Gastrocnemius medialis (tissue), 4 donors: ENCODE measurements around the gene KRT77. TPM values are rescaled to one million over a fixed set of nuclear protein-coding genes. Genes with fewer than 3 reads are reported as not detected.

Experiments
- ATAC-seq, 2 donors: fragments of 150-250 bp; one replicate each; pipeline ENCODE4 v1.9.1; 2016
- DNase-seq, 2 donors: peaks; one replicate each; pipeline ENCODE4 v3.0.0-alpha.2; 2019
- H3K27ac ChIP-seq, 4 donors: fragments of 200-600 bp; sonication (generic); 1 replicate in 1 of 4; 2 replicates in 3 of 4; pipeline ENCODE4 v1.5.1; 2016 to 2018; ENCODE audit warnings: mild to moderate bottlenecking in 2 of 4, moderate library complexity in 1 of 4
- H3K27me3 ChIP-seq, 3 donors: fragments of 200-600 bp; sonication (generic) in 2 of 3; 1 replicate in 1 of 3; 2 replicates in 2 of 3; pipeline versions ENCODE4 v1.5.1 to v1.6.0; 2016 to 2019; ENCODE audit warnings: mild to moderate bottlenecking in 1 of 3, moderate library complexity in 1 of 3
- H3K36me3 ChIP-seq, 2 donors: fragments of 200-600 bp; sonication (generic) in 1 of 2; one replicate each; pipeline ENCODE4 v1.5.1; 2017 to 2018
- H3K4me1 ChIP-seq, 2 donors: fragments of 200-600 bp; sonication (generic) in 1 of 2; one replicate each; pipeline ENCODE4 v1.5.1; 2016 to 2017; ENCODE audit warnings: mild to moderate bottlenecking in 2 of 2
- H3K4me3 ChIP-seq, 4 donors: fragments of 200-600 bp; sonication (generic) in 3 of 4; 1 replicate in 1 of 4; 2 replicates in 3 of 4; pipeline ENCODE4 v1.5.1; 2016 to 2019; ENCODE audit warnings: mild to moderate bottlenecking in 2 of 4
- H3K9me3 ChIP-seq, 3 donors: fragments of 200-600 bp; sonication (generic) in 2 of 3; 1 replicate in 1 of 3; 2 replicates in 2 of 3; pipeline ENCODE4 v1.5.1; 2016 to 2019
- CTCF ChIP-seq, 5 experiments: fragments of 450-650 bp in 3 of 5; fragments of 200-600 bp in 2 of 5; sonication (generic) in 2 of 5; IDR thresholded peaks in 4 of 5; conservative IDR thresholded peaks in 1 of 5; 1 replicate in 4 of 5; 2 replicates in 1 of 5; pipeline ENCODE4 v1.5.1; 2016 to 2019; ENCODE audit warnings: antibody characterized with exemption in 5 of 5, mild to moderate bottlenecking in 3 of 5, moderate library complexity in 3 of 5
- POLR2A ChIP-seq, 2 donors: fragments of 450-650 bp; IDR thresholded peaks; one replicate each; pipeline ENCODE4 v1.6.1; 2017; ENCODE audit warnings: antibody characterized with exemption in 2 of 2, mild to moderate bottlenecking in 2 of 2, moderate library complexity in 2 of 2
- in situ Hi-C, 4 donors: fragments of 200-750 bp; cut with MboI; loops; one replicate each; pipeline versions ENCODE4 v1.15.0 to v1.8.0; 2017; ENCODE audit warnings: low sequenced_read_pairs in 4 of 4
- intact Hi-C: fragments of 100-400 bp; cut with DNase I; formaldehyde crosslinking; loops from one replicate; pipeline ENCODE4 v1.15.1; 2023; ENCODE audit warnings: low total_unique reads
- total RNA-seq, 4 donors: library from RNA; depleted of rRNA; stranded (reverse); fragments of >200 nt; gene quantifications; one replicate each; pipeline versions ENCODE4 v1.1.0 to v1.2.3, GENCODE V29; 2016

The KRT77 gene
- total RNA-seq, 4 donors from 2014 or later: not detected

- DNase-seq: no peak
- in situ Hi-C loops (no loop called here), intact Hi-C loops (no loop called here)
- Histone ChIP-seq H3K27ac (no peak within 1 kb of the TSS), H3K4me3 (no peak within 1 kb of the TSS), H3K9me3 (no peaks in the 10 kb centered on the region), H3K36me3 (no peaks in the 10 kb centered on the region), H3K4me1 (no peaks in the 10 kb centered on the region), H3K27me3 (peaks cover 0 to under 1% (median 0%) of the 10 kb centered on the region in 3 donors)
- no peak for ATAC-seq
- no peak for TF ChIP-seq CTCF (IDR thresholded peaks at IDR 0.05 in 4 of 5, conservative IDR thresholded peaks at IDR 0.05 in 1 of 5)
- no peak for TF ChIP-seq POLR2A (IDR thresholded peaks at IDR 0.05)
These were observed 23.0 kb downstream of the KRT77 start, which contains the start of gene KRT1 for GRCh38 chr12:52680363-52680762. Gene KRT1 (minus strand): TSS chr12:52680407. CDS start chr12:52680348, 59 bp downstream.

- ATAC-seq (no peak), DNase-seq (no peak)
- TF ChIP-seq POLR2A (IDR thresholded peaks at IDR 0.05) (no peak), CTCF (IDR thresholded peaks at IDR 0.05 in 4 of 5, conservative IDR thresholded peaks at IDR 0.05 in 1 of 5) (no peak)
- no peaks in the 10 kb centered on the region for H3K4me1 ChIP-seq
- no peak overlapping the region for H3K4me3 ChIP-seq
- intact Hi-C loops (no loop called here), in situ Hi-C loops (no loop called here)
- no peaks in the 10 kb centered on the region for H3K36me3 ChIP-seq
- H3K27ac ChIP-seq: no peak overlapping the region
- no peaks in the 10 kb centered on the region for H3K9me3 ChIP-seq
- no peaks in the 10 kb centered on the region for H3K27me3 ChIP-seq
These were observed 23.4 kb downstream of the KRT77 start for GRCh38 chr12:52679875-52680274.

- Histone ChIP-seq H3K9me3 (no peaks in the 10 kb centered on the region), H3K4me1 (no peaks in the 10 kb centered on the region), H3K27ac (no peak overlapping the region), H3K4me3 (no peak overlapping the region), H3K36me3 (no peaks in the 10 kb centered on the region), H3K27me3 (peaks cover 0 to 4% (median 0%) of the 10 kb centered on the region in 3 donors)
- TF ChIP-seq CTCF (IDR thresholded peaks at IDR 0.05 in 4 of 5, conservative IDR thresholded peaks at IDR 0.05 in 1 of 5): no peak
- TF ChIP-seq POLR2A (IDR thresholded peaks at IDR 0.05): no peak
- DNase-seq: no peak
- intact Hi-C loops (no loop called here), in situ Hi-C loops (no loop called here)
- ATAC-seq: no peak
These were observed 25.7 kb downstream of the KRT77 start for GRCh38 chr12:52677671-52678070.

GRCh38 chr12:52677126-52677525, 26.2 kb downstream of the KRT77 start:
- H3K27me3 ChIP-seq: peaks cover 0 to 4% (median 0%) of the 10 kb centered on the region in 3 donors
- H3K27ac ChIP-seq: no peak overlapping the region
- intact Hi-C loops (no loop called here), in situ Hi-C loops (no loop called here)
- ATAC-seq (no peak), DNase-seq (no peak)
- no peak overlapping the region for H3K4me3 ChIP-seq
- no peaks in the 10 kb centered on the region for H3K9me3 ChIP-seq
- TF ChIP-seq POLR2A (IDR thresholded peaks at IDR 0.05) (no peak), CTCF (IDR thresholded peaks at IDR 0.05 in 4 of 5, conservative IDR thresholded peaks at IDR 0.05 in 1 of 5) (no peak)
- no peaks in the 10 kb centered on the region for H3K36me3 ChIP-seq
- H3K4me1 ChIP-seq: no peaks in the 10 kb centered on the region

GRCh38 chr12:52676163-52676562, 27.2 kb downstream of the KRT77 start:
- Histone ChIP-seq H3K9me3 (no peaks in the 10 kb centered on the region), H3K36me3 (no peaks in the 10 kb centered on the region), H3K27ac (no peak overlapping the region), H3K4me3 (no peak overlapping the region), H3K4me1 (no peaks in the 10 kb centered on the region), H3K27me3 (peaks cover 0 to 4% (median 0%) of the 10 kb centered on the region in 3 donors)
- TF ChIP-seq POLR2A (IDR thresholded peaks at IDR 0.05) (no peak), CTCF (IDR thresholded peaks at IDR 0.05 in 4 of 5, conservative IDR thresholded peaks at IDR 0.05 in 1 of 5) (no peak)
- intact Hi-C loops: no loop called here
- in situ Hi-C loops: no loop called here
- ATAC-seq (no peak), DNase-seq (no peak)
